K562 (cell line): Measurements from ENCODE around the gene DNAJC18. TPM values are rescaled to one million over a fixed set of nuclear protein-coding genes. Genes with fewer than 3 reads are reported as not detected.

Source experiments
- ATF7 ChIP-seq: fragments of 450-650 bp; IDR thresholded peaks from 2 replicates; pipeline ENCODE4 v1.7.1; 2014; ENCODE audit warnings: mild to moderate bottlenecking, moderate library complexity
- CEBPG ChIP-seq, 3 experiments: fragments of 200-800 bp in 1 of 3; sonication (Bioruptor generic) in 1 of 3; sonication (generic) in 1 of 3; formaldehyde crosslinking in 1 of 3; IDR thresholded peaks in 2 of 3; conservative IDR thresholded peaks in 1 of 3; 2 replicates each; pipeline versions ENCODE4 v1.6.1 to v1.8.0; 2016 to 2022; ENCODE audit warnings: missing compliant biosample characterization in 2 of 3, missing genetic modification characterization in 2 of 3, mild to moderate bottlenecking in 1 of 3, missing genetic modification reagents in 1 of 3
- CREM ChIP-seq: IDR thresholded peaks from 2 replicates; pipeline ENCODE4 v1.6.1; 2014; ENCODE audit warnings: antibody characterized with exemption, low read depth
- JUND ChIP-seq, 2 experiments: IDR thresholded peaks; 2 replicates in 1 of 2; 3 replicates in 1 of 2; pipeline ENCODE4 v1.6.1; 2011; ENCODE audit warnings: borderline replicate concordance in 2 of 2, low read depth in 2 of 2, low read length in 2 of 2, improper control_type of control experiment in 1 of 2, missing biosample characterization in 1 of 2, missing genetic modification characterization in 1 of 2, missing genetic modification reagents in 1 of 2
- MEF2A ChIP-seq: IDR thresholded peaks from 2 replicates; pipeline ENCODE4 v1.6.1; 2011; ENCODE audit warnings: low read depth, mild to moderate bottlenecking, low read length, moderate library complexity; ENCODE audit not compliant: control insufficient read depth
- MEF2D ChIP-seq: conservative IDR thresholded peaks from 2 replicates; pipeline ENCODE4 v1.6.1; 2016; ENCODE audit warnings: low read depth, missing genetic modification characterization, missing compliant biosample characterization
- SMARCE1 ChIP-seq: fragments of 450-650 bp; IDR thresholded peaks from 2 replicates; pipeline ENCODE4 v1.7.1; 2016; ENCODE audit warnings: mild to moderate bottlenecking
- polyA plus RNA-seq, 8 experiments: library from polyadenylated mRNA; depleted of rRNA in 4 of 8; stranded (reverse) in 5 of 8; unstranded in 3 of 8; fragments of >200 nt; fragmentation: Nextera tagmentation in 2 of 8; fragmentation: Illumina TruSeq in 1 of 8; extraction: Ambion mirVana in 2 of 8; extraction: Trizol in 1 of 8; gene quantifications; 2 replicates each; pipeline versions ENCODE4 v1.2.1 to v1.2.3, GENCODE V29; 2011 to 2014; ENCODE audit warnings: inconsistent platforms in 1 of 8, missing spikeins in 1 of 8
- total RNA-seq, 7 experiments: library from RNA; depleted of rRNA in 6 of 7; stranded (reverse); fragments of >200 nt in 6 of 7; fragmentation: Illumina TruSeq in 2 of 7; extraction: Trizol in 2 of 7; gene quantifications; 2 replicates each; pipeline versions ENCODE4 v1.2.1 to v1.2.3, GENCODE V29; 2011 to 2021; ENCODE audit warnings: low replicate concordance in 1 of 7
- TF ChIP-seq, protein P1 (sequence below): sonication (generic); IDR thresholded peaks from 2 replicates; pipeline ENCODE4 v1.6.1; 2016

The DNAJC18 gene
- total and polyA plus RNA-seq, 9 of the 15 experiments (the other 6 are each of a cell fraction or from before 2014, with no cell fraction given), result 1.5 to 13.3 (median 7.5) TPM

- peak; percentile 6; the same call in 1 of the 2 replicates for TF ChIP-seq JUND (IDR thresholded peaks at IDR 0.05; ENCODE audit: borderline replicate concordance, low read depth, low read length)
- TF ChIP-seq JUND (tag; IDR thresholded peaks at IDR 0.05; ENCODE audit: borderline replicate concordance, low read depth, low read length), result peak; percentile 49; the same call in 2 of the 3 replicates
- peak; percentile 32; the same call in 1 of the 2 replicates for TF ChIP-seq SMARCE1
- TF ChIP-seq ATF7, result peak; percentile 36; the same call in 1 of the 2 replicates
- peak; percentile 81; the same call in 1 of the 2 replicates for TF ChIP-seq MEF2A
- TF ChIP-seq, protein P1, sequence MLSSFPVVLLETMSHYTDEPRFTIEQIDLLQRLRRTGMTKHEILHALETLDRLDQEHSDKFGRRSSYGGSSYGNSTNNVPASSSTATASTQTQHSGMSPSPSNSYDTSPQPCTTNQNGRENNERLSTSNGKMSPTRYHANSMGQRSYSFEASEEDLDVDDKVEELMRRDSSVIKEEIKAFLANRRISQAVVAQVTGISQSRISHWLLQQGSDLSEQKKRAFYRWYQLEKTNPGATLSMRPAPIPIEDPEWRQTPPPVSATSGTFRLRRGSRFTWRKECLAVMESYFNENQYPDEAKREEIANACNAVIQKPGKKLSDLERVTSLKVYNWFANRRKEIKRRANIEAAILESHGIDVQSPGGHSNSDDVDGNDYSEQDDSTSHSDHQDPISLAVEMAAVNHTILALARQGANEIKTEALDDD, result peak; percentile 77; the same call in 1 of the 2 replicates
- peak; percentile 85 for TF ChIP-seq MEF2D (tag)
- TF ChIP-seq CREM, result 0 out of 2 replicates have a peak, but pooled peaks have one; percentile 24
- TF ChIP-seq CEBPG (CRISPR knock-in tag; IDR thresholded peaks at IDR 0.05), result no peak
- 0 out of 4 replicates have a peak, but pooled peaks of 1 of the 2 experiments have one; percentile 11 for TF ChIP-seq CEBPG (tag; conservative IDR thresholded peaks at IDR 0.05 in 1 of 2, IDR thresholded peaks at IDR 0.05 in 1 of 2)
These were observed 7.8 kb upstream of the DNAJC18 start (continued) for GRCh38 chr5:139446956-139447779.
